Fibroblast of gingiva (primary cell): ENCODE data around the gene PACRG.

Experiments
- DNase-seq: peaks from one replicate; pipeline ENCODE4 v3.0.0-alpha.2; 2011; ENCODE audit warnings: low read depth

Gene PACRG

GRCh38 chr6:163288915-163289314 lies 561.1 kb downstream of the PACRG start:
- no peak for DNase-seq

DNA sequence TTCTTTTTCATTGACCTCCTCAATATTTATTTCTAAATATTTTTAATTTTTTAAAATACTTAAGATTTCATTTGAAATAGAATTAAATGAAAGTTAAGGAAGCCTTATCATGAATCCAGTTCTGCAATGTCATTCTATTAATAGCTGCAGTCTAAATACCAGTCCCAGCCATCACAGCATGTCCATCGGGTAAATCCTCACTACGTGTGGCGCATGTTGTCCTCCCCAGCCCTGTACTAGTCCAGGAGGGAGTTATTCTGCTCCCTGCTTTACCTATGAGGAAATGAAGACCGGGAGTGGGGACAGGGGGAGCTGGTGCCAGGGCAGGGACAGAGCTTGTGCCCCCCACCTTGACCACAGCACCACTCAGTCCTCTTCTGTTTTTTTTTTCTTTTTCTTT lies 561.7 kb downstream of the PACRG start:
- no peak for DNase-seq

DNA sequence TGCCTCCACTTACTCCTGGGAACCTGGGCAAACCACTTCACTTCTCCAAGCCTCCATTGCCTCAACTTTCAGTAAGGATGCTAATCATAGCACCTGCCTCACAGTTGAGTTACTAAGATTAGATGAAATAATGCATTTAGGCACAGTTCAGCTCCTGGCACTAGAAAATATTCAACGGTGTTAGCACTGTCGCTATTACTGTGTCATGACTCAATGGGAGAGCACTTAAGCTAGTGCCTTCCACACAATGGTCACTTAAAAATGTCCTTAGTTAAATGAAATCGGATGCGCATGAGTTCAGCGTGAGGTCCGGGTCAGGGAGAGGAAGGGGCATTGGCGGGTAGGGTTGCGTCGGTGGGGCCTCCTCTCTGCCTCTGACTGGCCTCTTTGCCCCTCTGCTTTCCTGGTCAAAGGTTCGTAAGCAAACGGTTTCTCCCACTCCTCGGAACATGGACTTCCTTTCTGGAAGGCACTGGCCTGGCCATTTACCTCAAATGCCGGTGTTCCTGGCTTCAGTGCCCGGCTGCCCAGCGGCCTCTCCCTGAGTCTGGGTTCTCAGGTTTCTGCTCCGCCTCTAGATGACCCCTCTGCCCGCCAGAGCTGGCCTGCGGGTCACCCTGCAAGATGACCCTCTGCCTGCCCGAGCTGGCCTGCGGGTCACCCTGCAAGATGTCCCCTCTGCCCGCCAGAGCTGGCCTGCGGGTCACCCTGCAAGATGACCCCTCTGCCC lies 562.9 kb downstream of the PACRG start:
- DNase-seq: no peak

GRCh38 chr6:163291622-163292021 lies 563.8 kb downstream of the PACRG start:
- DNase-seq: no peak

GRCh38 chr6:163293286-163293685 lies 565.5 kb downstream of the PACRG start:
- no peak for DNase-seq

- DNase-seq: no peak
Measured at GRCh38 chr6:163294734-163295133, 567.0 kb downstream of the PACRG start.

DNA sequence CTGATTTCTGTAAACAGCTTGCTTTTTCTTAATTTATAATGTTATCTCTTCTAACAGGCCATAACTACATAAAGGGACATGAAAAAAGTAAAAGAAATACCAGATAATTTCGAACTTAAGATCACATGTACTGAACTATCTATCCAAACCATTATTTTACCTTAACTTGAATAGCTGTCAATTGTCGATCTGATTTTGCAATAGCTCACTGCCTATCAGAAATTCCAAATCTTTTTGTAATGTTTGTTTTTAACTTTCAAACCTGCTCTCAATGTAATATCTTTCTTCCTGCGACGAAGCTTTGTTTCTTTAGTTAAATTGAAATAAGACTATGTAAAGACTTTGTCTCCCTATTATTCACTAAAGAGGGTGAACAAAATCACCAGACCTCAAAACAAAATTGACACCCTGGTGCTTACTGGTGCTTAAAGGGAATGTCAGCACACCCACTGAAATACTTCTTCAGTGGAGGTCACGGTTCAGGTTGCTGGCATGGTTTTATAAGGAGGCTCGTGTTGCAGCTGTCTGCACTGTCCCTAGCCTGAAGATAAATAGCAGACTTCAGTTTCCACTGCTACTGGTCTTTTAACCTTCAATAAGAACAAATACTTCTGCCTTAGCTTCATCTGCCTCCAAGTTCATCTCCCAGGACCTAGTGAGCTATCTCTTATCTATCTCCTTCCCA lies 569.2 kb downstream of the PACRG start:
- no peak for DNase-seq

GRCh38 chr6:163298079-163298830 lies 570.5 kb downstream of the PACRG start:
- DNase-seq: no peak

GRCh38 chr6:163300838-163301237 lies 573.1 kb downstream of the PACRG start:
- DNase-seq: no peak

DNA sequence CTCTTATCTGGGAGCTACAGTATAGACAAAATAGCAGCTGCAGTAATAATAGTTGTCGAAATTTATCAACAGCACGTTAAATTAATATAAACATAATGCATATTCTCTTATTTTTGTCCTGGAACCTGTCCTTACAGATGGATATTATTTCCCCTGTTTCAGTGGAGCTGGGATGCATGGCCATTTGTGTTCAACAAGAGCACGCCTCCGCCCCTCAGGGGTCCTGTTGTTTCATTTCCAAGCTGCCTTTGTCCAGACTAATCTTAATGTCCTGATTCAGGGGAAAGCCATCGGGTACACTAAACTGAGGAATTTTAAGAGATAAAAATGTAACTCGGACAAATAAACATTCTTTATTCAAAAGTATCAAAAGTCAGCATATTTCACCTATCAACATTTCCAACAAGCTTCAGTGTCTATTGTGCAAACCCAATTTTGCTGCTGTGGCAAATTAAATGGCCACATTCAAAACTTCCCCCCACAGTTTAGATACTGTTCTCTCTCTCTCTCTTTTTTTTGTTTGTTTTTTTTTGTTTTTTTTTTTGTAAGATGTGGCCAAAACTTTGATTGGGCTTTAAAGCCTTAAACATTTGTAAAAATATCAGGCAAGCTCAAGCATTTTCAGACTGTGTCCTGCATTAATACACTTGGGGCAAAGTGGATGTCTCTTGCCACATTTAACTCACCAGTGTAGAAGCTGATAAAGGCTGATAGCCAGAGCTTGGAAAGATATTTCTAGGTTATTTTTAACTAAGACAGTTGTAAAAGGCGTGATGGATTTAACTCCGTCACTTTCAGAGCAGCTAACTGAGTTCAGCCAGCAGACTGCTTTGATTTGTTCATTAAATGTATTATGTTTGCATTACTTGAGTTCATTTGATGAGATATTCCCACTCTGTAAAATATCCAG lies 574.2 kb downstream of the PACRG start:
- no peak for DNase-seq

GRCh38 chr6:163302747-163303146 lies 575.0 kb downstream of the PACRG start:
- DNase-seq: no peak

GRCh38 chr6:163306000-163306399 lies 578.2 kb downstream of the PACRG start:
- DNase-seq: no peak

GRCh38 chr6:163308629-163309440 lies 581.1 kb downstream of the PACRG start:
- no peak for DNase-seq

GRCh38 chr6:163309491-163310026 lies 581.8 kb downstream of the PACRG start:
- DNase-seq: no peak

DNA sequence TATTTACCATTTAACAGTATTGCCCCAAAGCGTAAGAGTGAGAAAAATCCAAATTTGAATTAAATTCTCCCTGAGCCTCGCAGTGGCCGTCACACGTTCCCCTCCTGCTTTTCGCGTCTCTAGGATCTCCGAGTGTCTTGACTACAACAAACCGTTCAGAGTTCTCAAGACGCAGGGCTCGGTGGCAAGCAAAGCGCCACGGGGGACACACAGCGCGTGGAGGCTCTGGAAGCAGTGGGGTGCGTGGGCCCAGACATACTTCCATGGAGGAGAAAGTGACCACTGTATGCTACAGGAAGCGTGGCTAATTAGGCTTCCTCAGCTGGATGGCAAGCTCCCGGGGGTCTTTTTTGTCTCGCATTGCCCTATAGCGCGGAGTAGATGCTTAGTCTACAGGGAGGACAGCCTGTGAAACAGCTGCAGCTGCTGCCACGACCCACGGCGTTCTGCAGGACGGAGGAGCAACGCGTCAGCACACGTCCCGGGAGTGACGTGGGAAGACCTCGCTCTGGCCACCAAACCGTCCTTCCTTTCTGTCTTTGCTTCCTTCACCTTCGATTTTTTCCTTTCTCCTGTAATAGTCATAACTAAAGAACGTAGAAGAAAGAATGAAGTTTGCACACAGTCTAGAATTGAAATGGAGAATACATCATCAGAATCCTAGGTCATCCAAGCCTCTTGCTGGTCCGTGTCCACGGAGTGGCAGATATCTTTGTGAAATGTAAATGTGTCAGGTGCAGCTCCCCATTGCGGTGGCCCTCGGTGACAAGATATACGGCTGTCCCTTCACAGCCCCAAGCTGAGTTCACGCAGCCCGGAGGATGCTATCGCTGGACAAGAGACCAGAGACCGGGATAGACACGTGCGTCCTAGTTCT lies 582.6 kb downstream of the PACRG start:
- no peak for DNase-seq

DNA sequence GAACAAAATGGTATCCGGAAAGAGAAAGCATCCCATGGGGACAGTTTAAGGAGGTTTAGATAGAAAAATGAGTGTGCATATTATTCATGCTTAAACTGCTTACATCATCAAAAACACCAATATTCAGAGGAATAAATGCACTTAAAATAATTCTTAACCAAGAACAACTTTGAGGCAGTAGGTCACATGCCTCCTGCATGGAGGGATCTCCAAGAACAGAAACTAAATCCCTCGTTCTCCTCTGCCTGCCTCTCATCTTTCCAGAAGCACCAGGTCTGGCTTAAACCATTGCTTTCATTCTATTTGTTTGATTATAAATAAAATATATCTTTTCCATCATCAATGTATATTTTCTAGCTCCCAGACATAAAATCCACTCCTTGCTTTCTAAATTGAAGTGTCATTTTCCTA lies 583.2 kb downstream of the PACRG start:
- DNase-seq: no peak

- no peak for DNase-seq
Measured at GRCh38 chr6:163311830-163312229, 584.1 kb downstream of the PACRG start.

GRCh38 chr6:163313566-163313965 lies 585.8 kb downstream of the PACRG start:
- DNase-seq: no peak

- no peak for DNase-seq
Measured at GRCh38 chr6:163313981-163314380, 586.2 kb downstream of the PACRG start.
